Type B pancreatic cell (in vitro differentiated cells): ENCODE measurements around the gene GIGYF1. TPM values are rescaled to one million over a fixed set of nuclear protein-coding genes. Genes with fewer than 3 reads are reported as not detected.
"Not testable (repeated sequence)": the region's sequence is repeated elsewhere in the genome, so short reads cannot be mapped to it uniquely, and the experiment has no call there.

ENCODE experiments used
- DNase-seq: peaks from one replicate; pipeline ENCODE4 v3.0.0; 2021; ENCODE audit warnings: mixed read lengths; ENCODE audit not compliant: unreplicated experiment; ENCODE audit errors: extremely low spot score
- H3K27ac Mint-ChIP-seq: 2 replicates; pipeline ENCODE4 v1.8.0; 2021; ENCODE audit warnings: mild to moderate bottlenecking, mixed read lengths
- H3K27me3 Mint-ChIP-seq: 2 replicates; pipeline ENCODE4 v1.8.0; 2021; ENCODE audit warnings: mixed read lengths
- H3K36me3 Mint-ChIP-seq: 2 replicates; pipeline ENCODE4 v1.8.0; 2021; ENCODE audit warnings: mixed read lengths
- H3K4me1 Mint-ChIP-seq: one replicate; pipeline ENCODE4 v1.8.0; 2021; ENCODE audit warnings: mixed read lengths; ENCODE audit not compliant: unreplicated experiment
- H3K4me3 Mint-ChIP-seq: 2 replicates; pipeline ENCODE4 v1.8.0; 2021; ENCODE audit warnings: mild to moderate bottlenecking, mixed read lengths
- H3K9me3 Mint-ChIP-seq: 2 replicates; pipeline ENCODE4 v1.8.0; 2021; ENCODE audit warnings: mixed read lengths
- total RNA-seq: library from RNA; stranded (reverse); gene quantifications from 2 replicates; pipeline ENCODE4 v1.2.1, GENCODE V29; 2021; ENCODE audit warnings: low replicate concordance
- TF ChIP-seq, protein P1 (sequence below): fragments of 200-600 bp; sonication (generic); conservative IDR thresholded peaks from 2 replicates; pipeline ENCODE4 v1.5.0; 2021; ENCODE audit warnings: antibody characterized with exemption, mild to moderate bottlenecking

Gene GIGYF1
- total RNA-seq, 1 donor from 2014 or later: 79.4 TPM

- TF ChIP-seq, protein P1, sequence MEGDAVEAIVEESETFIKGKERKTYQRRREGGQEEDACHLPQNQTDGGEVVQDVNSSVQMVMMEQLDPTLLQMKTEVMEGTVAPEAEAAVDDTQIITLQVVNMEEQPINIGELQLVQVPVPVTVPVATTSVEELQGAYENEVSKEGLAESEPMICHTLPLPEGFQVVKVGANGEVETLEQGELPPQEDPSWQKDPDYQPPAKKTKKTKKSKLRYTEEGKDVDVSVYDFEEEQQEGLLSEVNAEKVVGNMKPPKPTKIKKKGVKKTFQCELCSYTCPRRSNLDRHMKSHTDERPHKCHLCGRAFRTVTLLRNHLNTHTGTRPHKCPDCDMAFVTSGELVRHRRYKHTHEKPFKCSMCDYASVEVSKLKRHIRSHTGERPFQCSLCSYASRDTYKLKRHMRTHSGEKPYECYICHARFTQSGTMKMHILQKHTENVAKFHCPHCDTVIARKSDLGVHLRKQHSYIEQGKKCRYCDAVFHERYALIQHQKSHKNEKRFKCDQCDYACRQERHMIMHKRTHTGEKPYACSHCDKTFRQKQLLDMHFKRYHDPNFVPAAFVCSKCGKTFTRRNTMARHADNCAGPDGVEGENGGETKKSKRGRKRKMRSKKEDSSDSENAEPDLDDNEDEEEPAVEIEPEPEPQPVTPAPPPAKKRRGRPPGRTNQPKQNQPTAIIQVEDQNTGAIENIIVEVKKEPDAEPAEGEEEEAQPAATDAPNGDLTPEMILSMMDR: no peak
- DNase-seq: no peak
- peaks cover 73% of the 10 kb centered on the region for H3K27me3 Mint-ChIP-seq
Observed at GRCh38 chr7:100719523-100720278, 25.7 kb upstream of the GIGYF1 start.

DNA sequence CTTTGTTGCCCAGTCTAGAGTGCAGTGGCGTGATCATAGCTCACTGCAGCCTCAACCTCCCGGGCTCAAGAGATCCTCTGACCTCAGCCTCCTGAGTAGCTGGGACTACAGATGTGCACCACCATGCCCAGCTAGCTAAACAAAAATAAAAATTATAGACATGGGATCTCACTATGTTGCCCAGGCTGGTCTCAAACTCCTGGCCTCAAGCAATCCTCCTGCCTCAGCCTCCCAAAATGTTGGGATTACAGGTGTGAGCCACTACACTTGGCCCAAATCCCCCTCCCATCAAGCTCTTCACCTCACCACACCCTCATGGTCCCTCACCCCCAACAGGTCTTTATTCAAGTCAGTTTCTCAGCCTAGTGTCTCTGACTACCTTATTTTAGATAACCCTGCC is 23.0 kb upstream of the GIGYF1 start:
- not testable (repeated sequence) for H3K4me1 Mint-ChIP-seq, DNase-seq, H3K27ac Mint-ChIP-seq, H3K36me3 Mint-ChIP-seq, H3K4me3 Mint-ChIP-seq
- Mint-ChIP-seq H3K9me3 (peaks cover 14% of the 10 kb centered on the region), H3K27me3 (peaks cover 49% of the 10 kb centered on the region)

More at GRCh38 chr7:100719523-100720278, 25.7 kb upstream of the GIGYF1 start:
- Mint-ChIP-seq H3K4me3 (peak overlapping the region; percentile 70), H3K27ac (no peak overlapping the region), H3K4me1 (no peaks in the 10 kb centered on the region), H3K36me3 (no peaks in the 10 kb centered on the region), H3K9me3 (peaks cover 14% of the 10 kb centered on the region)

- Mint-ChIP-seq H3K27me3 (peaks cover 29% of the 10 kb centered on the region), H3K4me1 (no peaks in the 10 kb centered on the region), H3K9me3 (peaks cover 14% of the 10 kb centered on the region), H3K36me3 (no peaks in the 10 kb centered on the region), H3K27ac (no peak overlapping the region), H3K4me3 (no peak overlapping the region)
- no peak for DNase-seq
- TF ChIP-seq, protein P1: no peak
Observed at GRCh38 chr7:100714725-100715124, 20.7 kb upstream of the GIGYF1 start.

DNA sequence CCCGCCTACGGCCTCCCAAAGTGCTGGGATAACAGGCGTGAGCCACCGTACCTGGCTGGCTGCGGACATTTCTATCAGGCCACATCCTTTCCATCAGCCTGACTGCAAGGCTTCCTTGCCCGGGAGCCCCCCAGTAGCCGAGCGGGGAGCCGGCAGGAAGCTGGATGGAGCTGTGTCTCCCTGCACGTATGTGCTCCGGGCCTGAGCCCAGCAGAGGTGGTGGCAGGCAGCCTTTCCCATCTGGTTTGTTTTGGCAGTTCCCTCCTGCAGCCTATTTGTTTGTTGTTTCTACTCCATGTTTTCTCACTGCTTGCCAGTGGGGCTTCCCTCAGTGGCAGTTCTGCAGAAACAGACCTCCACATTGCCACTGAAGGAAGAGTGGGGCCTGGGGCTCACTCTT is 17.3 kb upstream of the GIGYF1 start:
- peaks cover 5% of the 10 kb centered on the region for H3K27me3 Mint-ChIP-seq
- no peaks in the 10 kb centered on the region for H3K9me3 Mint-ChIP-seq
- TF ChIP-seq, protein P1: no peak
- no peak overlapping the region for H3K27ac Mint-ChIP-seq
- H3K4me3 Mint-ChIP-seq: no peak overlapping the region
- H3K4me1 Mint-ChIP-seq: peaks cover 4% of the 10 kb centered on the region
- H3K36me3 Mint-ChIP-seq: peaks cover 3% of the 10 kb centered on the region
- no peak for DNase-seq

DNA sequence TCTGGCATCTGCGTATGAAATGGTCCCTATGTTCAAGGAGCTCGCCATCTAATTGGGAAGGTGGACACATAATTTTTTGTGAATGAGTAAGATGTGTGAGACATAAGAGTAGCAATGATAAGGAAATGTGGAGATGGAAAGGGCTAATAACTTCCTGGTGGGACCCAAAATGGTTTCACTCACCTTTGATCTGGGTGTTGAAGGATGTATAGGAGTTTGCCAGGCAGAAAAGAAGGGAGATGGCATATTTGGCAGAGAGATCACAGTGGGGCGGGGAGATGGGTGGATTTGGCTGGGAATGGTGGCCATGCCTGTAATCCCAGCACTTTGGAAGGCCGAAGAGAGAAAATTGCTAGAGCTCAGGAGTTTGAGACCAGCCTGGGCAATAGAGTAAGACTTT is 16.4 kb upstream of the GIGYF1 start:
- TF ChIP-seq, protein P1: no peak
- peaks cover 4% of the 10 kb centered on the region for H3K4me1 Mint-ChIP-seq
- H3K36me3 Mint-ChIP-seq: peaks cover 3% of the 10 kb centered on the region
- H3K9me3 Mint-ChIP-seq: no peaks in the 10 kb centered on the region
- peaks cover 3% of the 10 kb centered on the region for H3K27me3 Mint-ChIP-seq
- no peak for DNase-seq
- no peak overlapping the region for H3K27ac Mint-ChIP-seq
- H3K4me3 Mint-ChIP-seq: no peak overlapping the region

DNA sequence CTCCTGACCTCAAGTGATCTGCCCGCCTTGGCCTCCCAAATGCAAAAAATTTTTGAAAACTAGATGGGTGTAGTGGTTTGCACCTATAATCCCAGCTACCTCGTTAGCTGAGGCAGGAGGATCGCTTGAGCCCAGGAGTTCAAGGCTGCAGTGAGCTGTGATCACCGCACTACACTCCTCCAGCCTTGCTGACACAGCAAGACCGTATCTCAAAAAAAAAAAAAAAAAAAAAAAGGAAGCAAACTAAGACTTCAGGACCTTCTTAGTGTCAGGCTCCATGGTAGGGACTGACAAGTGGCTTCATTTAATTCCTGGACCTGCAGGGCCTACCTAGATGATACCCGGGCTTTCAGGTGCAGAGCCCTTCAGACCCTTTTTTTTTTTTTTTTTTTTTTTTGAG is 14.3 kb upstream of the GIGYF1 start:
- TF ChIP-seq, protein P1: no peak
- peak overlapping the region; percentile 69 for H3K4me3 Mint-ChIP-seq
- H3K4me1 Mint-ChIP-seq: peaks cover 4% of the 10 kb centered on the region
- peaks cover 3% of the 10 kb centered on the region for H3K36me3 Mint-ChIP-seq
- no peak for DNase-seq
- no peaks in the 10 kb centered on the region for H3K9me3 Mint-ChIP-seq
- no peak overlapping the region for H3K27ac Mint-ChIP-seq
- H3K27me3 Mint-ChIP-seq: no peaks in the 10 kb centered on the region
